ENCODE data around the gene GATAD2A.

DNA sequence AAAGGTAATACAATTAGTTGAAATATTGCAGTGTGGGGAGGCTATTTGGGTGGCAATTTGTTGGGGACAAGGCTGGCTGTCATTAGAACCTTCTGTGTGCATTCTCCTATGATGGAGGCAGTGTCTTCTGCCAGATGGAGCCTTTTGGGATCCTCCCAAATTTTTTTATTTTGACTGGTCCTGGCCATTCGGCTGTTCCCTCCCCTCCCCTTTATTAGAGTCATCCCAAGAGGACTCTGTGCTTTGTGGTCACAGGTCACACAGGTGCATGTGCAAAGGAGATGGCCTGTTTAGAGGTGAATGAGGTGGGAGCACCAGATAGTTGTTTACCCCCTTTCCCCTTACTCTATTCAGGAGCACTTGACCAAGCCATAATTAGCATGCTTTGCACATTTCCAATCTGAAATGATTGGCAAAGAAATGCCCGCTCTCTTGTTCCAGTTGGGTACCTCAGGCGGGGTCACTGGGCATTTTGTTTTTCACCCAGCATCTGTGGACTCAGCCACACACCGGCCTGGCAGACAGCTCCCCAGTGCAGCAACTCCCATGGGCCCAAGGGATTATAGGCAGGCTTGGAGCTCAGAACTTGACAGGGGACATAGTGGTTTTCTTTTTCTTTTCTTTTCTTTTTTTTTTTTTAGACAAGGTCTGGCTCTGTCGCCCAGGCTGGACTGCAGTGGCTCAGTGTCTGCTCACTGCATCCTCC, 19.8 kb downstream of the GATAD2A start:
- no peak for TF ChIP-seq POLR2AphosphoS5 (IDR thresholded peaks at IDR 0.05; ENCODE audit: low read depth, low read length)
- TF ChIP-seq FOXP2 (optimal IDR thresholded peaks at IDR 0.05; ENCODE audit: borderline replicate concordance, extremely low read depth, extremely low read length, insufficient read depth), result no peak
